ENCODE data around the gene EPB41L4B. TPM values are rescaled to one million over a fixed set of nuclear protein-coding genes. Genes with fewer than 3 reads are reported as not detected.

The EPB41L4B gene
- total RNA-seq, 1 experiment from 2014 or later: 8.1 TPM

DNA sequence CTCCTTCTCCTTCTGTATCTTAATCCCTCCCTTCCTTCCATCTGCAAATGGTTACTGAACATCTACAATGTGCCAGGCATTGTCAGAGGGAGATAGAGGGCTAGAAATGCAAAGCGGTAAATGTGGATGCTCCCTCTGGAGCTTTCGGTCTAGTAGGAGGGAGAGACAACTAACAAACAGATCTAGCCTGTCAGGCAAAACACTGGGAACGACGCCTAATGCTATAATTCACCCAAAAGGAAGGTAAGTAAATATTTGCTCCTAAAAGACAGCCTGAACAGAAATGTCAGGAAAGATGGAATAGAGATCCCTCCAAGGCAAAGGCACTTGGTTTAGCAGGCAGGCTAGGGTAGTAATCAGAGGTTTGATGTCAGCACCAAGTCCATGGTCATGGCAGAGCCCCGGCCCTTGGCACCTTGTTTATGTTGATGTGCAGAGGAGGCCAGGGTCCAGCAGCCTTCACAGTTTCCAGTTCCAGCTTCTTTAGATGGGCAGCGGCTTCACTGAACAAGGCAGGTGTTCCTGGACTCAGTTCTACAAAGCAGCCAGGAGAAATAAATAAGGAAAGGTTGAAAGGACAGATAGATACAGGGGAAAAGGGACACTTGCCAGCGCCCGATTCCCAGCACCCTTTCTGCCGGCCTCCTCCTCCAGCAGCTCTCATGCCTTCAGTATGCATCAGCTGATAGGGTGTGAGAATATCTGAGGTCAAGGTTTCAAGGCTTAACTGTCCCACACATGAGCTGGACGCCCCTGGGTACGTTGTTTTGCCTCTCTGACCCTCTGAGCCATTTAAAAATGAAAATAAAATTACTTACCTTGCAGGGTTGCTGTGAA lies 107.4 kb downstream of the EPB41L4B start:
- TF ChIP-seq, protein P1, sequence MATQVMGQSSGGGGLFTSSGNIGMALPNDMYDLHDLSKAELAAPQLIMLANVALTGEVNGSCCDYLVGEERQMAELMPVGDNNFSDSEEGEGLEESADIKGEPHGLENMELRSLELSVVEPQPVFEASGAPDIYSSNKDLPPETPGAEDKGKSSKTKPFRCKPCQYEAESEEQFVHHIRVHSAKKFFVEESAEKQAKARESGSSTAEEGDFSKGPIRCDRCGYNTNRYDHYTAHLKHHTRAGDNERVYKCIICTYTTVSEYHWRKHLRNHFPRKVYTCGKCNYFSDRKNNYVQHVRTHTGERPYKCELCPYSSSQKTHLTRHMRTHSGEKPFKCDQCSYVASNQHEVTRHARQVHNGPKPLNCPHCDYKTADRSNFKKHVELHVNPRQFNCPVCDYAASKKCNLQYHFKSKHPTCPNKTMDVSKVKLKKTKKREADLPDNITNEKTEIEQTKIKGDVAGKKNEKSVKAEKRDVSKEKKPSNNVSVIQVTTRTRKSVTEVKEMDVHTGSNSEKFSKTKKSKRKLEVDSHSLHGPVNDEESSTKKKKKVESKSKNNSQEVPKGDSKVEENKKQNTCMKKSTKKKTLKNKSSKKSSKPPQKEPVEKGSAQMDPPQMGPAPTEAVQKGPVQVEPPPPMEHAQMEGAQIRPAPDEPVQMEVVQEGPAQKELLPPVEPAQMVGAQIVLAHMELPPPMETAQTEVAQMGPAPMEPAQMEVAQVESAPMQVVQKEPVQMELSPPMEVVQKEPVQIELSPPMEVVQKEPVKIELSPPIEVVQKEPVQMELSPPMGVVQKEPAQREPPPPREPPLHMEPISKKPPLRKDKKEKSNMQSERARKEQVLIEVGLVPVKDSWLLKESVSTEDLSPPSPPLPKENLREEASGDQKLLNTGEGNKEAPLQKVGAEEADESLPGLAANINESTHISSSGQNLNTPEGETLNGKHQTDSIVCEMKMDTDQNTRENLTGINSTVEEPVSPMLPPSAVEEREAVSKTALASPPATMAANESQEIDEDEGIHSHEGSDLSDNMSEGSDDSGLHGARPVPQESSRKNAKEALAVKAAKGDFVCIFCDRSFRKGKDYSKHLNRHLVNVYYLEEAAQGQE (IDR thresholded peaks at IDR 0.05; ENCODE audit: low read depth): no peak
- TF ChIP-seq EZH2 (IDR thresholded peaks at IDR 0.05): no peak
- no peak for TF ChIP-seq ZNF274 (IDR thresholded peaks at IDR 0.05; ENCODE audit: low read depth, low read length)
- no peak for TF ChIP-seq SP1 (IDR thresholded peaks at IDR 0.05; ENCODE audit: low read depth)
- TF ChIP-seq ZFX (IDR thresholded peaks at IDR 0.05): no peak
- TF ChIP-seq POLR2AphosphoS5 (IDR thresholded peaks at IDR 0.05; ENCODE audit: low read depth, low read length): no peak
- Histone ChIP-seq H3K9me2 (ENCODE audit: insufficient read depth) (no peaks in the 10 kb centered on the region), H2AFZ (ENCODE audit: low read depth, low read length, poor library complexity, severe bottlenecking) (no peak overlapping the region), H3K9me3 (ENCODE audit: control insufficient read depth in 1 of 2, insufficient read depth in 1 of 2, low read depth in 1 of 2, low read length in 2 of 2) (no peaks in the 10 kb centered on the region), H3K79me2 (ENCODE audit: insufficient read depth, low read length) (no peaks in the 10 kb centered on the region), H3K36me3 (ENCODE audit: control insufficient read depth in 1 of 2, insufficient read depth in 2 of 2, low read length in 2 of 2) (no peaks in the 10 kb centered on the region), H3K27me3 (ENCODE audit: insufficient read depth, low read length) (no peaks in the 10 kb centered on the region), H3K4me3 (replicated peaks in 1 of 2; ENCODE audit: low read depth in 1 of 2, low read length in 2 of 2) (no peak overlapping the region), H3K4me1 (ENCODE audit: control insufficient read depth in 1 of 2, insufficient read depth in 2 of 2, low read length in 2 of 2) (no peaks in the 10 kb centered on the region), H3K4me2 (ENCODE audit: low read length) (no peak overlapping the region), H4K20me1 (ENCODE audit: insufficient read depth) (no peaks in the 10 kb centered on the region), H3K9ac (ENCODE audit: low read length) (no peak overlapping the region), H3K27ac (ENCODE audit: low read depth, low read length) (no peak overlapping the region)
- ChIA-PET RAD21 (ENCODE audit: low non-redundant PET in 1 of 2, low total read pairs in 2 of 2, uncharacterized antibody in 2 of 2, unreplicated experiment in 2 of 2) (no interaction called here), CTCF (no interaction called here), POLR2A (no interaction called here)
- no TSS peak for BruUV-seq (replicated peaks)
- intact Hi-C loops (cut with micrococcal nuclease): no loop called here
- ATAC-seq (no peak), DNase-seq (ENCODE audit: low read depth, low spot score) (no peak)
